ENCODE data around the gene CRHBP. TPM values are rescaled to one million over a fixed set of nuclear protein-coding genes. Genes with fewer than 3 reads are reported as not detected.

The CRHBP gene
- total and polyA plus RNA-seq, 9 of the 15 experiments (the other 6 are each of a cell fraction or from before 2014, with no cell fraction given): not detected

- Histone ChIP-seq H3K27ac (ENCODE audit: extremely low read depth, low read depth, low read length) (no peak overlapping the region), H3K36me3 (ENCODE audit: control insufficient read depth, insufficient read depth, low read length) (no peaks in the 10 kb centered on the region), H3K9me3 (replicated peaks; ENCODE audit: control insufficient read depth, insufficient read depth, low read depth, low read length) (no peaks in the 10 kb centered on the region; the same call in 1 of the 2 replicates), H4K20me1 (replicated peaks; ENCODE audit: control insufficient read depth, insufficient read depth, low read length) (no peaks in the 10 kb centered on the region), H3K4me1 (replicated peaks in 1 of 2; ENCODE audit: control insufficient read depth in 2 of 2, insufficient read depth in 2 of 2, low read length in 2 of 2) (no peaks in the 10 kb centered on the region), H3K4me3 (no peak overlapping the region), H3K9me1 (ENCODE audit: control insufficient read depth, insufficient read depth, low read length) (no peaks in the 10 kb centered on the region), H3K27me3 (ENCODE audit: control insufficient read depth in 2 of 2, insufficient read depth in 2 of 2, low read length in 2 of 2) (peaks cover 0 to 4% of the 10 kb centered on the region in 2 experiments; a peak in 1 of 5 replicates), H3K4me2 (ENCODE audit: insufficient read depth, low read length) (no peak overlapping the region), H2AFZ (ENCODE audit: low read depth, low read length) (no peak overlapping the region), H3K79me2 (ENCODE audit: control insufficient read depth, insufficient read depth, low read length) (no peaks in the 10 kb centered on the region), H3K9ac (ENCODE audit: insufficient read depth in 1 of 2, low read depth in 2 of 2, low read length in 2 of 2) (no peak overlapping the region)
- ATAC-seq: no peak
- no TSS peak for BruUV-seq (replicated peaks)
- no peak for FAIRE-seq
- intact Hi-C loops (cut with micrococcal nuclease): no loop called here
- DNase-seq (ENCODE audit: extremely low read depth in 1 of 4, low spot score in 3 of 4): no peak
- ChIA-PET CTCF (ENCODE audit: low intra/inter-chr PET ratio) (interaction anchor here (1.0 kb wide), 1 partner anchor 145 kb away, joined by 3 read pairs; no protein-coding TSS in a partner anchor), POLR2A (no interaction called here)
- no peak for TF ChIP-seq HNRNPUL1 (IDR thresholded peaks at IDR 0.05; ENCODE audit: low read length)
- no peak for TF ChIP-seq TCF7 (IDR thresholded peaks at IDR 0.05; ENCODE audit: borderline replicate concordance)
- no peak for TF ChIP-seq HDAC6 (IDR thresholded peaks at IDR 0.05; ENCODE audit: low read depth, low read length)
- TF ChIP-seq EP400 (IDR thresholded peaks at IDR 0.05): no peak
- TF ChIP-seq MCM7 (IDR thresholded peaks at IDR 0.05): no peak
- no peak for TF ChIP-seq SNIP1 (IDR thresholded peaks at IDR 0.05; ENCODE audit: low read depth)
- TF ChIP-seq SPI1 (IDR thresholded peaks at IDR 0.05; ENCODE audit: borderline replicate concordance, low read depth, low read length): no peak
- TF ChIP-seq UBTF (IDR thresholded peaks at IDR 0.05; ENCODE audit: borderline replicate concordance in 1 of 2, low read depth in 2 of 2, low read length in 2 of 2): no peak
- TF ChIP-seq SP1 (CRISPR knock-in tag; IDR thresholded peaks at IDR 0.05): no peak
- no peak for TF ChIP-seq E2F8 (IDR thresholded peaks at IDR 0.05; ENCODE audit: low read depth, partially characterized antibody)
- TF ChIP-seq BCL6 (CRISPR knock-in tag; IDR thresholded peaks at IDR 0.05): no peak
- in situ Hi-C loops (cut with MboI): loop anchor here (10.0 kb wide), 1 partner anchor 408 kb away; no protein-coding TSS in a partner anchor
- 5% methylated on average over 2 of the region's 2 CpGs for WGBS (ENCODE audit: insufficient coverage, low coverage, missing lambda C conversion rate)
Observed at GRCh38 chr5:77012601-77013000, 59.8 kb downstream of the CRHBP start.

All from K562 (cell line).